ENCODE results near the gene GGT6. TPM values are rescaled to one million over a fixed set of nuclear protein-coding genes. Genes with fewer than 3 reads are reported as not detected.
A peak's percentile ranks its signal among the peaks of the same experiment; 100 is the strongest.

GGT6 gene
- total RNA-seq, 1 donor from 2014 or later, result not detected

- Histone ChIP-seq H3K4me3 (no peak overlapping the region), H3K9me3 (no peaks in the 10 kb centered on the region), H3K4me1 (peaks cover 0 to 13% of the 10 kb centered on the region in 2 donors), H3K27me3 (no peaks in the 10 kb centered on the region), H3K36me3 (no peaks in the 10 kb centered on the region), H3K27ac (no peak overlapping the region)
- no peak for DNase-seq (ENCODE audit: low spot score in 2 of 2)
- intact Hi-C loops (cut with DNase I), result no loop called here
- TF ChIP-seq CTCF (IDR thresholded peaks at IDR 0.05), result no peak
Observed at GRCh38 chr17:4523946-4524345, 36.4 kb downstream of the GGT6 start.

- no peak overlapping the region for H3K4me3 ChIP-seq
- TF ChIP-seq CTCF (IDR thresholded peaks at IDR 0.05), result no peak
- intact Hi-C loops (cut with DNase I), result no loop called here
Observed at GRCh38 chr17:4522661-4523060, 37.7 kb downstream of the GGT6 start.

GRCh38 chr17:4520894-4521600, 39.3 kb downstream of the GGT6 start:
- Histone ChIP-seq H3K4me1 (peaks cover 0 to under 1% of the 10 kb centered on the region in 2 donors), H3K27ac (peak overlapping the region in 1 of 2 donors; percentile 86), H3K36me3 (no peaks in the 10 kb centered on the region), H3K4me3 (no peak overlapping the region), H3K9me3 (no peaks in the 10 kb centered on the region), H3K27me3 (no peaks in the 10 kb centered on the region)
- intact Hi-C loops (cut with DNase I), result no loop called here
- DNase-seq (ENCODE audit: low spot score in 2 of 2), result no peak
- TF ChIP-seq CTCF (IDR thresholded peaks at IDR 0.05), result no peak

More at GRCh38 chr17:4522661-4523060, 37.7 kb downstream of the GGT6 start:
- Histone ChIP-seq H3K36me3 (no peaks in the 10 kb centered on the region), H3K27ac (no peak overlapping the region), H3K9me3 (no peaks in the 10 kb centered on the region), H3K4me1 (peaks cover 0 to 13% of the 10 kb centered on the region in 2 donors), H3K27me3 (no peaks in the 10 kb centered on the region)
- DNase-seq (ENCODE audit: low spot score in 2 of 2), result no peak

GRCh38 chr17:4520060-4520893, 40.1 kb downstream of the GGT6 start:
- DNase-seq (ENCODE audit: low spot score in 2 of 2), result no peak
- Histone ChIP-seq H3K36me3 (no peaks in the 10 kb centered on the region), H3K27me3 (no peaks in the 10 kb centered on the region), H3K9me3 (no peaks in the 10 kb centered on the region), H3K4me3 (no peak overlapping the region), H3K27ac (peak overlapping the region; percentile 44 to 86), H3K4me1 (no peaks in the 10 kb centered on the region)
- TF ChIP-seq CTCF (IDR thresholded peaks at IDR 0.05), result no peak
- intact Hi-C loops (cut with DNase I), result no loop called here

- no peak for TF ChIP-seq CTCF (IDR thresholded peaks at IDR 0.05)
- Histone ChIP-seq H3K36me3 (no peaks in the 10 kb centered on the region), H3K27me3 (no peaks in the 10 kb centered on the region), H3K9me3 (no peaks in the 10 kb centered on the region), H3K27ac (peak overlapping the region; percentile 9 to 86), H3K4me1 (no peaks in the 10 kb centered on the region), H3K4me3 (no peak overlapping the region)
- intact Hi-C loops (cut with DNase I), result no loop called here
- DNase-seq (ENCODE audit: low spot score in 2 of 2), result no peak
Observed at GRCh38 chr17:4519361-4519788, 41.0 kb downstream of the GGT6 start.

Data from ascending aorta (tissue), 2 donors.